Upper lobe of left lung (tissue), 4 donors: ENCODE data around the gene FAM204A.

Experiments
- EP300 ChIP-seq, 4 donors: sonication (generic); formaldehyde crosslinking; IDR thresholded peaks; one replicate each; pipeline ENCODE4 v1.5.1; 2017; ENCODE audit warnings: antibody characterized with exemption in 4 of 4, control low read depth in 2 of 4
- POLR2A ChIP-seq, 4 donors: fragments of 450-650 bp; IDR thresholded peaks; one replicate each; pipeline ENCODE4 v1.5.1; 2016 to 2017; ENCODE audit warnings: antibody characterized with exemption in 4 of 4, mild to moderate bottlenecking in 2 of 4
- POLR2AphosphoS5 ChIP-seq, 2 donors: sonication (generic); formaldehyde crosslinking; IDR thresholded peaks; one replicate each; pipeline ENCODE4 v1.5.1; 2017; ENCODE audit warnings: antibody characterized with exemption in 2 of 2
- TF ChIP-seq, protein P1 (sequence below), 6 experiments: fragments of 450-650 bp in 4 of 6; fragments of 200-600 bp in 2 of 6; sonication (generic) in 2 of 6; IDR thresholded peaks; one replicate each; pipeline ENCODE4 v1.5.1; 2016 to 2019; ENCODE audit warnings: antibody characterized with exemption in 6 of 6

- TF ChIP-seq, protein P1, sequence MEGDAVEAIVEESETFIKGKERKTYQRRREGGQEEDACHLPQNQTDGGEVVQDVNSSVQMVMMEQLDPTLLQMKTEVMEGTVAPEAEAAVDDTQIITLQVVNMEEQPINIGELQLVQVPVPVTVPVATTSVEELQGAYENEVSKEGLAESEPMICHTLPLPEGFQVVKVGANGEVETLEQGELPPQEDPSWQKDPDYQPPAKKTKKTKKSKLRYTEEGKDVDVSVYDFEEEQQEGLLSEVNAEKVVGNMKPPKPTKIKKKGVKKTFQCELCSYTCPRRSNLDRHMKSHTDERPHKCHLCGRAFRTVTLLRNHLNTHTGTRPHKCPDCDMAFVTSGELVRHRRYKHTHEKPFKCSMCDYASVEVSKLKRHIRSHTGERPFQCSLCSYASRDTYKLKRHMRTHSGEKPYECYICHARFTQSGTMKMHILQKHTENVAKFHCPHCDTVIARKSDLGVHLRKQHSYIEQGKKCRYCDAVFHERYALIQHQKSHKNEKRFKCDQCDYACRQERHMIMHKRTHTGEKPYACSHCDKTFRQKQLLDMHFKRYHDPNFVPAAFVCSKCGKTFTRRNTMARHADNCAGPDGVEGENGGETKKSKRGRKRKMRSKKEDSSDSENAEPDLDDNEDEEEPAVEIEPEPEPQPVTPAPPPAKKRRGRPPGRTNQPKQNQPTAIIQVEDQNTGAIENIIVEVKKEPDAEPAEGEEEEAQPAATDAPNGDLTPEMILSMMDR (IDR thresholded peaks at IDR 0.05), result no peak
- TF ChIP-seq POLR2A (IDR thresholded peaks at IDR 0.05), result peak in 2 of 4 donors; percentile 42 to 72
- peak; percentile 77 to 82 for TF ChIP-seq POLR2AphosphoS5 (IDR thresholded peaks at IDR 0.05)
- no peak for TF ChIP-seq EP300 (IDR thresholded peaks at IDR 0.05)
Measured at GRCh38 chr10:118341791-118342637, at the start of gene FAM204A.
